Measurements from ENCODE around the gene EPHA4.

GRCh38 chr2:221529943-221530652 lies 42.0 kb downstream of the EPHA4 start:
- TF ChIP-seq CEBPB (IDR thresholded peaks at IDR 0.05; ENCODE audit: low read depth, low read length) (no peak), CTCF (conservative IDR thresholded peaks at IDR 0.05; ENCODE audit: low read depth, low read length) (no peak), MAFK (IDR thresholded peaks at IDR 0.05; ENCODE audit: low read depth, low read length) (no peak; the same call in 1 of the 2 replicates)
